Measurements from ENCODE around the gene P2RX7.

The P2RX7 gene

DNA sequence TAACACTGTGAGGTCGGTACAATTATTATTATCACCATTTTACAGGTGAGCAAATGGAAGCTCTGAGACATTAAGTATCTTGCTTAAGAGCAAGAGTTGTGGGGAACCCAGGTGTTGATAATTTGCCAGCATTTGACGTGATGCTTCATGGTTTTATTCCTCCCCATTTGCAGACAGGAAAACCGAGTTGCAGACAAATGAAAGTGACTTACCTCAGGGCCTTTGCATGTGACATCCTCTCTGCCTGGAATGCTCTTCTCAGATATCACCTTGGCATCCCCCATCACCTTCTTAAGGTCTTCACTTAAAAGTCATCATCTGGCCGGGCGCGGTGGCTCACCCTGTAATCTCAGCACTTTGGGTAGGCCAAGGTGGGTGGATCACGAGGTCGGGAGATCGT is 21.0 kb upstream of the P2RX7 start:
- no peak for DNase-seq

DNA sequence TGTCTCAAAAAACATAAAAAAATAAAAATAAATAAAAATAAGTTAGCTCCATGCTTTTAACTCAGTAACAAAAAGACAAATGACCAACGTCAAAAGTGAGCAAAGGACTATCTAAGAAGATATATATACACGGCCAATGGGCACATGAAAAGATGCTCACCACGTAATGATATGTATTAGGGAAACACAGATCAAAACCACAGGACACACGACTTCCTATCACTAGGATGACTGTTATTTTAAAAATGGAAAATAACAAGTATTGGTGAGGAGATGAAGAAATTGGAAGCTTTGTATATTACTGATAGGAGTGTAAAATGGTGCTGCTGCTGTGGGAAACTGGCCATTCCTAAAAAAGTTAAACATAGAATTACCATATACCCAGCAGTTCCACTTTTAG is 20.2 kb upstream of the P2RX7 start:
- no peak for DNase-seq

DNA sequence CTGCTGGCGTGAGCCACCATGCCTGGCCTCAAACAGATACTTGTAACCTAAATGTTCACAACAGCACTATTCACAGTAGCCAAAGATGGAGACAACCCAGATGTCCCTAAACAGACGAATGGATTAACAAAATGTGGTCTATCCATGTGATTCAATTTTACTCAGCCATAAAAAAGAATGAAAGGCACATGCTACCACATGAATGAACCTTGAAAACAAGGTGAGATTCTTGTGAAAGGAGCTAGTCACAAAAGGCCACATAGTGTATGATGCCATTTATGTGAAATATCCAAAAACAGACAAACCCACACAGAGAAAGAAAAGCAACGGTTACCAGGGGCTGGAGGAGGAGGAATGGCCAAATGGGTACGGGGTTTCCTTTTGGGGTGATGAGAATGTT is 19.6 kb upstream of the P2RX7 start:
- DNase-seq = peak; percentile 14

DNA sequence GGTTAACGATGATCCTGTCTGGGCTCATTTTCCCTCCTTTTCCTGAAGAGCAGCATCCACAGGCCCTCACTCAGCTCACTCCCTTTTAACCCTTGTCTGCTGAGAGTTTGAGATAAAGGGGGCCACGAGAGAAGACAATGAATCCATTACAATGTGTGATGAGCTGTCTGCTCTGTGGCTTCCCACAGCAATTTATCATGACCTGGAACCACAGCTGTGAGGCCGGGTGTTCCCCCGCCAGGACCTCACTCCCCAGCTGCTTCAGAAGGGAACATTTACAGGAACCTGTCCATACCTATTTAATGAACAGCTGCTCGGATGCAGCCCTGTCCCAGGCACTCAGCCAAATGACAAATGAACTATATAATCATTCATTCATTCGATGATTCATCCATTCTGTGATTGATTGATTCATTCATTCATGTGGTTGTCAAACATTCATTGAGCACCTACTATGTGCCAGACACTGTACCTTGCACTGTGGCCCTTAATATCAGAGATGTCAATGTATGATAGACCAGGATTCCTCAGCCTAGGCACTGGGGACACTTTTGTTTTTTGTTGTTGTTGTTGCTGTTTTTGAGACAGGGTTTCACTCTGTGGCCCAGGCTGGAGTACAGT is 18.5 kb upstream of the P2RX7 start:
- DNase-seq = peak; percentile 83

DNA sequence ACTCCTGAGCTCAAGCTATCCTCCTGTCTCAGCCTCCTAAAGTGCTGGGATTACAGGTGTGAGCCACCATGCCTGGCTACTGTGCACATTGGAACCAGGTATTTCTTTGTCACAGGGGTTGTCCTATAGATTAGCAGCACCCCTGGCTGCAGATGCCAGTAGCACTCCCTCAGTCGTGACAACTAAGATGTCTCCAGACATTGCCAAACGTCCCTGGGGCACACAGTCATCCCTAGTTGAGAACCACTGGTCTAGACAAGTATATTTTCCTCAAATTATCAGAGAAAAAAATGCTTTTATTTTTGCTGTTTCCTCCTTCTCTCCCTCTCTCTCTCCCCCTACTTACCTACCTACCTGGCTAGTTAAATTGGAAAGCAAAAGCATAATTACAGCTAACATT is 17.9 kb upstream of the P2RX7 start:
- no peak for DNase-seq

DNA sequence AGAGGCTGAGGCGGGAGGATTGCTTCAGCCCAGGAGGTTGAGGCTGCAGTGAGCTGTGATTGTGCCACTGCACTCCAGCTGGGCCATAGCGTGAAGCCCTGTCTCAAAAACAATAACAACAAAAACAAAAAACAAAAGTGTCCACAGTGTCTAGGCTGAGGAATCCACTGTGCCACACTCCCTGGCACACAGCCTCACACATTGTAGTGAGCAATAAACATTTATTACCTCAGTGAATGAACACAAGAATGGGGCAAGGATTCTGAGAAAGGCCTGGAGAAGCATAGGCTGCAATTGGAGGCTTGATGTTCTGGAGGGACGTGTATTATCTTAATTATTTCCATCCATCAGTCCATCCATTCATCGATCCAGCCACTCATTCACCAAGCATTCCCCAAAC is 17.1 kb upstream of the P2RX7 start:
- DNase-seq = no peak

DNA sequence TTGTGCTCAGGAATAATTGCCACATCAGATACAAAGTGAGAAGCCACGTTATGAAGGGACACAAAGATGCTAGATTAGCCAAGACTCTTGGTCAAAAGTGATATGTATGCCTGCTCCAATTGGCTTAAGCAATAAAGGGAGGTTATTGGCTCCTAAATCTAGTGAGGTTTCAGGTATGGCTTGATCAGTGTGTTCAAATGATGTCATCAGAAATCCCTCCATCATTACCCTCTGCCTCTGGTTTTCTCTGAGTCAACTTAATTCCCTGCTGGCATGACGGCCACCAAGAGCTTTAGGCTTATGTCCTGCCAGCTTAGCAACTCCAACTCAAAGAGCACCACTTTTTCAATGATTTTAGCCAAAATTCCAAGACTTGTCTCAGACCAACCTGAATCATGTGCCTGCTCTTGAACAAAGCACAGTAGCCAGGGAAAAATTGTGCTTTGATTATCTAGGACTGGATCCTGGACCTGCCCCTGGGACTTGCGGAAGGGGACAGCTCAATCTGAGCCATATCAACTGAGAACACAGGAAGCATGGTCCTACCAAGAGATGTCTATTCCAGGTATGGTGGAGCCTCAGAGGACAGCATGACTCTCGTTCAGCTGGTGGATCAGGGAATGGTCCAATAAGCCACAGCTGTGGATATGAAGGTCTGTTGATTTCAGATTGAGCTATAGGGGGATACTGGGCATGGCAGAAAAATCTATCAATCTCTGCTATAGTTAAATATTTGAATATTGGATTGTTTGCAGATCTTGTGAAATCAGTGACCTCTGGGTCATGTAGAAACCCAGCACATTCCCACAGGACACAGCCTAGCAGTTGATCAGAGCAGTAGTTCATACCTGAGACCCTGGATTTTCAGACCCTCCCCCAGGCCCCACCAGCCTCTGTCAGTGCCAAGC is 16.1 kb upstream of the P2RX7 start:
- DNase-seq = no peak

DNA sequence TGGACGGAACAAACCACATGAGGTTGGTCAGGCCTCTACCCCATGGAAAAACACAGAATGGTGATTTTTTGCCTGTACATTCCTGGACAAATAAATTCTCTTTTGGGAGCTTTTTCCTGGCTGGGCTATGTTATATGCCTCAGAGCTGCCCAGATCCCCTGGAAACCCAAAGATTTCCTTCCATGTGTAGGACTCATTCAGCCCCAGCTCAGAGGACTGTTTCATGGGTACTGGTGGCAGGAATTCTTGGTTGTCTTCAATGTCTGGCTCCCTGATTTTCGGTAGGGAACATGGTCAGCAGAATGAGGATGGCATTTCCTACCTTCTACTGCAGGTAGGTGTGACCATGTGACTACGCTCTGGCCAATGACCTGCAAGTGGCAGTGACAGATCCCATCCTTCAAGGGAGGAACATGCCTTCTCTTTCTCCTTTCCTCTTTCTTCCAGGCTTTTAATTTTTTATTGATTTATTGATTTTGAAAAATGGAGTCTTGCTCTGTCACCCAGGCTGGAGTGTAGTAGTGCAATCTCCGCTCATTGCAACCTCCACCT is 15.4 kb upstream of the P2RX7 start:
- no peak for DNase-seq

DNA sequence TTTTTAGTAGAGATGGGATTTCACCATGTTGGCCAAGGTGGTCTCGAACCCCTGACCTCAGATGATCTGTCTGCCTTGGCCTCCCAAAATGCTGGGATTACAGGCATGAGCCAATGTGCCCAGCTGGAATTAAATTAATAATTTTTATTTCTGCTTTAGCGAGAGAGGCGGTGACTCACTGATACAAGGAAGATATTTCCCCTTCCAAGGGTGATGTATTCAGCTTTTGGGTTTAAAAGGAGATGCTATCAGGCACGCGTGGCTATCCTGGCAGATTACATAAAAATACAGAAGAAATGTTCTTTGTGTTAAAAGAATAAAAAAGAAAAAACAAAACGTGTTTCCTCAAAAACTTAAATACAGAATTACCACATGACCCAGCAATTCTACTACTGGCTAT is 12.4 kb upstream of the P2RX7 start:
- peak; percentile 38 for DNase-seq

DNA sequence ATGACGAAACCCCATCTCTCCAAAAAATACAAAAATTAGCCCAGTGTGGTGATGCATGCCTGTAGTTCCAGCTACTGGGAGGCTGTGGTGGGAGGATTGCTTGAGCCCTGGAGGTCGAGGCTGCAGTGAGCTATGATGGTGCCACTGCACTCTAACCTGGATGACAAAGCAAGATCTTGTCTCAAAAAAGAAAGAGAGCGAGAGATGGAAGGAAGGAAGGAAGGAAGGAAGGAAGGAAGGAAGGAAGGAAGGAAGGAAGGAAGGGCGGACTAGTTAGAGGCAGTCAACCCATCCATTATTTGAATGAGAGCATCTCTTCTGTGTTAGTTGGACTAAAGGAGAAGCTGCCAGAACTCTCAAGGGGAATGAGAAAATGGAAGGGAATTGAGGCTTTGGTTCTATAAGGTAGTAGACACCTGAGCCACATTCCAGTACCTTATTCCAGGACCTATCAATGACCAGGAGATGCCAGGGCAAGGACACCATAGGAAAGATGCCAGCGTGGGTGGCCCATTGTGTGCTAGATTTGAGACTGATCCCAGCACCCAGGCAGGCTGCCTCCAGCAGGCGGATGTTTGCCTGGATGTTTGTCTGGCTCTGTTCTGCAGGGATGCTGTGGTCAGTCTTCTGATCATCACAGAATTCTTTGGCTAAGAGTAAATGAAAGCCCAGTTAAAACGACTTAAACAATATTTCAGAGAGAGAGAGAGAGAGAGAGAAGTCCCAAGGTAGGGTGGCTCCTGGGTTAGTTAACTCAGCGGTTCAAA is 11.5 kb upstream of the P2RX7 start:
- no peak for DNase-seq

DNA sequence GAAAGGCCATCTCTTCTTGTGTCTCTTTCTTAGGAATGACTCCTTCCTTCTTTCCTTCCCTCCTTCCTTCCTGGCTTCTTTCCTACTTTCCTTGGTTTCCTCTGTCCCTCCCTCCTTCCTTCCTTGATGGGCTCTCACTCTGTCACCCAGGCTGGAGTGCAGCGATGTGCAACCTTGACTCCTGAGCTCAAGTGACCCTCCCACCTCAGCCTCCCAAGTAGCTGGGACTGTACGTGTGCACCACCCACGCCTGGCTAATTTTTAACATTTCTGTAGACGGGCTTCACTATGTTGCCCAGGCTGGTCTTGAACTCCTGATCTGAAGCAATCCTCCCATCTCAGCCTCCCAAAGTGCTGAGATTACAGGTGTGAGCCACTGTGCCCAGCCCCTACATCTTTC is 10.9 kb upstream of the P2RX7 start:
- no peak for DNase-seq

DNA sequence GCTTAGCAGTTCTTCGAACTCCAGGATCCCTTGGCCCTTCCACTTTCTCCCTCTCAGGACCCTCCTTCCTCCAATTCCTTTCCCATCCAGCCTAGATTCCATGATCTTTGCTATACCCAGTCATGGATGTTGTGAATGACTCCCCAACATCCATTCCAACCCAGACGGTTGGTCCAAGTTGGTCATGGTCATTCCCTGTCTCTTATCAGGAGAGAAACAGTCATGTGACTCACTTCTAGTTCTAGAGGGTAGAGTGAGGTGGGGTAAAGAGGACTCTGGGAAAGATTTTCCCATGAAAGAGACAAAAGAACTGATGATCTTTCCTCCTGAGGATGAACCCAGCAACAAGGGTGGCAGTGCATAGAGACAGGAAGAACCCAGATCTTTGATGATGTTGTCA is 9.2 kb upstream of the P2RX7 start:
- DNase-seq = no peak

DNA sequence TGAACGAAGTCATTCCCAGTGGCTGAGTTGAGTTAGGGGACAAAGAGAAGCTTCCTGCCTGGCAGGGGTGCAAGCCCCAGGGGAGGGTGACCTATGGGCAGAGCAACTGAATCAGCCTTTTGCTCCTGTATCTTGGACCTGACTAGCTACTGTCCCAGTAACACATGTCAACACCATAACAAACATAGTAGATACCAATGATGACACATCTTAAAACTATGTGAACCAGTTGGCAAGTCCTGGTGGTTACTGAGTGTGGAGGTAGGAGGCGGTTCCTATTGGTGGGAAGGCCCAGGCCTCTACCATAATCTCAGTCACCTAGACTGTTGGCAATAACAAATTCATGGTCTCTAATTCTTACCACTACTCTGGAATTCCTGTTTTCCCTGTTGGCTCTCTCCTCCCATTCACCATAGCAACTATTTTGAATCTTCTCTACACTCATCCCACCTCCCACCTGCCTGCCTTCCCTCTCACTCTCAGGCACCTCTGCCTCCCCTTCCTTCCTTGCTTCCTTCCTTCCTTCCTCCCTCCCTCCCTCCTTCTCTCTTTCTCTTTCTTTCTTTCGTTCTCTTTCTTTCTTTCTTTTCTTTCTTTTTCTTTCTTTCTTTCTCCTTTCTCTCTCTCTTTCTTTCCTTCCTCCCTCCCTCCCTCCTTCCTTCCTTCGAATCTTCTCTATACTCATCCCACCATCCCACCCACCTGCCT is 8.1 kb upstream of the P2RX7 start:
- DNase-seq = no peak

DNA sequence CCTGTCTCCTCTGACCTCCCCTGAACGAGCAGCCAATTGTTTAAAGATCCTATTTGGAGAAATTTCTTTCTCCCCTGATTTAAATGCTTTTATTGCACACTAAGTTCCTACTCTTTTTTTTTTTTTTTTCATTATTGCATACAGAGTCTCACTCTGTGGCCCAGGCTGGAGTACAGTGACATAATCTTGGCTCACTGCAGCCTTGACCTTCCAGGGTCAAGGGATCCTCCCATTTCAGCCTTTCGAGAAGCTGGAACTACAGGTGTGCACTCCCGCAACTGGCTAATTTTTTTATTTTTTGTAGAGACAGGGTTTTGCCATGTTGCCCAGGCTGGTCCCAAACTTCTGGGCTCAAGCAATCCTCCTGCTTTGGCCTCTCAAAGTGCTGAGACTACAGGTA is 5.2 kb upstream of the P2RX7 start:
- no peak for DNase-seq

DNA sequence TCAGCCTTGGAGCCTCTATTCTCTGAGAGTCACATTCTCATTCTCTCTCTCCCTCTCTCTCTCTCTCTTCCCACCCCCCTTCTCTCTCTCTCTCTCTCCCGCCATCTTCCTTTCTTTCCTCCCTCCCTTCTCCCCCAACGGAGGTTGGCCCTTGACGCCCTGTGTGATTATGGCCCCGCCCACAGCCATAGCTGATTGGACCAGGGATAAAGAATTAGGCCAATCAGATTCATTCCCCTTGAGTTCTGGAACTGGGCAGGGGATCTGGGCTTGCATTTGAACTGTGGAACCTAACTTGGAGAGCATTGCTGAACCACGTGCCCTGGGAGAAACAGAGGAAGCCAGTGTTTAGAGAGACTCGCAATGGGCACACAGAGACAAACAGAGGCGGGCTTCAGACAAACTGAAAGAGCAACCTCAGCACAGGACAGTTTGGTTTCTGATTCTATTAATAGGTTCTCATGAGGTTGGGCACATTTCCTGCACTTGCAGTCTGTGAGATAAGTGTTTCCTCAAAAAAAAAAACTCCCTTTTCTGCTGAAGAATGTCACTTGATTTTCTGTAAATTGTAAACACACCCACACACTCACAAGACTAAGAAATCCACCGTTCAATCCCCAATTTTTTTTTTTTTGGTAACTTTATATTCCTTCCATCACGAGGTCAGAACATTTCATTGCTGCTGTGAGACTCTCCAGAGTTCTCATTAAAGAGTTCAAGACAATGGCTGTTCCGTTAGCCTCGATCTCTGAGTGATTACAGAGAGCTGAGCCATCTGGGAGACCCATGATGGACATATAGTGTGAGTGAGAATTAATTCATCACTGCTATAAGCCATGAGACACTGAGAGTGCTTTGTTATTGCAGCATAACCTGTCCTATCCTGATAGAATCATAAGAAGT is 3.5 kb upstream of the P2RX7 start:
- peak; percentile 99 for DNase-seq

DNA sequence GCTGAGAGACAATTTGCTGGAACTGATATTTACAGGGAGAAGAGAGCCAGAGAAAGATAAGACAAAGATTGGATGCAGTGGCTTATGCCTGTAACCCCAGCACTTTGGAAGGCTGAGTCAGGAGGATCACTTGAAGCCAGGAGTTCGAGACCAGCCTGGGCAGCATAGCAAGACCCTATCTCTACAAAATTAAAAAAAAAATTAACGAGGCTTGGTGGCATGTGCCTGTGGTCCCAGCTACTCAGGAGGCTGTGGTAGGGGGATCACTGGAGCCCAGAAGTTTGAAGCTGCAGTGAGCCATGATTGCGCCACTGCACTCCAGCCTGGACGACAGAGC is 2.9 kb upstream of the P2RX7 start:
- no peak for DNase-seq

DNA sequence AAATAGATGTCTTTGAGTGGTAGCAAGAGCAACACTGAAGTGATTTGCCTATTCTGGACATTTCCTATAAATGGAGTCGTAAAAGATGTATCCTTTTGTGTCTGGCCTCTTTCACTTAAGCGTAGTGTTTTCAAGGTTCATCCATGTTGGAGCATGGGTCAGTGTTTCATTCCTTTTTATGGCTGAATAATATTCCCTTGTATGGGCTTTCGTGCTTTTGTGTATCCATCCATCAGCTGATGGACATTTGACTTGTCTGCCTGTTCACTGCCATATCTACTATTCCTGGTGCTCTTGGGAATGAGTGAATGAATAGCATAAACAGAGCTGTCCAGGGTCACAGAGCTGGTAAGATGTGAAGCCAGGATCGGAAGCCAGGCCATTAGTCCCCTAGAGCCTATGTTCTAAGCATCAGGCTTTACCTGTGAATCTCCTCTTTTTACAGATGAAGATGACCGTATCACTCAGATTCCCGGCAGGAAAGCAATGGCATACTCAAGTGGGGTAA is 1.8 kb upstream of the P2RX7 start:
- DNase-seq = no peak

DNA sequence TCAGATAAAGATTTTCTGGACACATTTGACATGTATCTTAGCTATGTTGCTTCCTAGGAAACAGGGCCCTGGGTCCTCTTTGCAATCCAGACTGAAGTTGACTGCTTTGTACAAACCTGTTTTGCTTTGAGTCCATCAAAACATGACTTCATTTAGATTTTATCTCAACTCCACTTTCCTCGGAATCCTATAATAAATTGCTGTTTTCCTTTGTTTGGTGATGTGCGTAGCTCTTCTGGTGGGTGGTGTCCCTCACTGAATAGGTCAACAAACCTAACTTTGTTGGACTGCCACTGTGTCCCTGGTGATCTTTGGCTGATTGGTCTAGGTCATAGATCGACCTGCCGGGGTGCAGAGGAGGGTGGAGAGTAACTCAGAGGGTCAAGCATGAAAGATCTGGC is 735 bp upstream of the P2RX7 start:
- DNase-seq = peak; percentile 27

DNA sequence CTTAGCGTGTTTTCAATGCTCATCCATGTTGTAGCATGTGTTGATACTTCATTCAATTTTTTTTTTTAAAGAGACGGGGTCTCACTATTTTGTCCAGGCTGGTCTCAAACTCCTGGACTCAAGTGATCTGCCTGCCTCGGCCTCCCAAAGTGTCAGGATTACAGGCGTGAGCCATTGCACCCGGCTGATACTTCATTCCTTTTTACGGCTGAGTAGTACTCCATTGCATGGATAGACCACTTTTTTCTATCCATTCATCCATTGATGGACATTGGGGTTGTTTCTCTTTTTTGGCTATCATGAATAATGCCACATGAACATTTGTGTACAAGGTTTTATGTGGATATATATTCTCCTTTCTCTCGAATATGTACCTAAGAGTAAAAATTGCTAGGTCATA is 1.2 kb downstream of the P2RX7 start:
- DNase-seq = no peak

DNA sequence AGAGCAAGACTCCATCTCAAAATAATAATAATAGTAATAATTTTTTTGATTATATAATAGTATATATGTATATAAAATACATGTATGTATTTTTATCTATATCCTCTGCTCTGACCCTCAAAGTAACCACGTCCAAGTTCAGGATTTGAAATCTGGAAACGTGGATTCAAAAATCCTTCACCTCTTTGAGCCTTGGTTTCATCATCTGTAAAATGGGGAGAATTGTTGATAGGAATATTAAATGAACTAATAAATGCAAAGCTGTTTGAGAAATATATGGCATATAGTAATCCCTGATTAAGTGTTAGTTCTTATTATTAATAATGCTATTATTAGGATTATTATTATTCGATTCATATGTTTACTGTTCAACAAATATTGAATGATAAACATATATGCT is 2.6 kb downstream of the P2RX7 start:
- DNase-seq = no peak

DNA sequence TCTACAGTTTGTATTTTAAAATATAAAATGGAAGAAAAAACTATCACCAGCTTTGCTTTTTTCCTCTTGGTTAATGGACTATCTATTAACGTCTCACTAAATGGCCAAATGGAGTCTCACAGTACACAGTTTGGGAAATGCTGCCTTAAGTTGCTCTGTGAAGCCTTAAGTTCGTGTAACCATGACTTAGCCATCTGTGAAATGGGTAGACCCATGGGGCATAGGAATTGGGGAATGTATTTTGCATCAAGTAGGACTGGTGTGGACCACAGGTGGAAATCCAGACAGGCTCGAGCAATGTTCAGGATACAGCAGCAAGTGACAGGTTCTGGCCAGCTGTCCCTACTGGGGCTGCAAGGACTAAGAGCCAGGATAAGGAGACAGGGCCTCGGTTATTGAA is 4.8 kb downstream of the P2RX7 start:
- DNase-seq = no peak

DNA sequence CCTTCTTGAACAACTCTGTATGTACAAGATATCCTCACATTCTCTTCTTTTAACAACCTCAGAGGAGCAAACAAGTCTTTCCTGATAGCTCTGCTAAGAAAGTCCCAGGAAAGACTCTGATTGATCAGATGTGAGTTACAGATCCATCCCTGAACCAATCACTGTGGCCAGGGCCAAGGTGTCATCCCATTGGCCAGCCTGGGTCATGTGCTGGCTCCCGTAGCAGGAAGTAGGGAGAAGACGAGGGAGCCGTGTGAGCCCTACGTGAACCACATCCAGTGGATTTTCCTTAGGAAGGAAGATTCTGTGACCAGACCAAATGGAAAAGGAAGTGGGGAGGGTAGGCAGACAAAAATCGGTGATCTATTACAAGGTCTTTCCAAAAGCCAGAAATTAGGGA is 5.6 kb downstream of the P2RX7 start:
- DNase-seq = peak; percentile 49

Measured in OCI-M1 (cell line).